Measurements from ENCODE around the gene SLF1.

GRCh38 chr5:94646758-94647157 is 28.3 kb downstream of the SLF1 start:
- TF ChIP-seq CTCF (IDR thresholded peaks at IDR 0.05; ENCODE audit: low read depth, low read length, poor library complexity, severe bottlenecking) (no peak), EZH2phosphoT487 (IDR thresholded peaks at IDR 0.05; ENCODE audit: borderline replicate concordance, low read length) (no peak)

All from DOHH2 (cell line).